CD4-positive, alpha-beta T cell treated with Interferon gamma for 1 hour (primary cell): ENCODE data around the gene PIH1D1.

Experiments used
- DNase-seq: peaks from one replicate; pipeline ENCODE4 v3.0.0-alpha.2; 2020

Gene PIH1D1

GRCh38 chr19:49432141-49433073 is 19.2 kb downstream of the PIH1D1 start:
- DNase-seq: no peak

- DNase-seq: no peak
Measured at GRCh38 chr19:49431330-49431749, 20.3 kb downstream of the PIH1D1 start.

- no peak for DNase-seq
Measured at GRCh38 chr19:49430678-49431329, 20.8 kb downstream of the PIH1D1 start.

GRCh38 chr19:49430172-49430677 is 21.4 kb downstream of the PIH1D1 start:
- DNase-seq: no peak

GRCh38 chr19:49428547-49429451 is 22.8 kb downstream of the PIH1D1 start:
- DNase-seq: no peak

GRCh38 chr19:49427855-49428546 is 23.6 kb downstream of the PIH1D1 start:
- no peak for DNase-seq

GRCh38 chr19:49427339-49427738 is 24.3 kb downstream of the PIH1D1 start:
- DNase-seq: no peak

GRCh38 chr19:49425922-49426592 is 25.6 kb downstream of the PIH1D1 start:
- no peak for DNase-seq

- DNase-seq: no peak
Measured at GRCh38 chr19:49425178-49425577, 26.4 kb downstream of the PIH1D1 start, which contains the start of gene GFY. GFY (plus strand) TSS chr19:49425388; CDS start chr19:49426431, 1,043 bp downstream.

GRCh38 chr19:49423985-49424303 is 27.7 kb downstream of the PIH1D1 start:
- DNase-seq: no peak

GRCh38 chr19:49423071-49423984 is 28.3 kb downstream of the PIH1D1 start, which contains the start of gene PTH2:
PTH2 (minus strand) TSS chr19:49423441; CDS start chr19:49423339, 102 bp downstream.
- no peak for DNase-seq

GRCh38 chr19:49422407-49423070 is 29.1 kb downstream of the PIH1D1 start:
- DNase-seq: peak; percentile 30

- no peak for DNase-seq
Measured at GRCh38 chr19:49421878-49422202, 29.8 kb downstream of the PIH1D1 start.

- DNase-seq: peak; percentile 37
Measured at GRCh38 chr19:49421039-49421877, 30.4 kb downstream of the PIH1D1 start.

- DNase-seq: no peak
Measured at GRCh38 chr19:49420227-49420626, 31.4 kb downstream of the PIH1D1 start.

GRCh38 chr19:49419173-49419572 is 32.4 kb downstream of the PIH1D1 start:
- no peak for DNase-seq

- DNase-seq: no peak
Measured at GRCh38 chr19:49418511-49418910, 33.1 kb downstream of the PIH1D1 start.

GRCh38 chr19:49417088-49417487 is 34.5 kb downstream of the PIH1D1 start:
- no peak for DNase-seq

GRCh38 chr19:49415810-49416200 is 35.8 kb downstream of the PIH1D1 start:
- DNase-seq: no peak
